Activated CD4-positive, alpha-beta memory T cell treated with anti-CD3 and anti-CD28 coated beads for 36 hours (primary cell): ENCODE results near the gene WDR17. TPM values are rescaled to one million over a fixed set of nuclear protein-coding genes. Genes with fewer than 3 reads are reported as not detected.

Source experiments
- CTCF ChIA-PET: fragments of 350-600 bp; sonication (Branson Sonifier 250); formaldehyde crosslinking; loops from one replicate; lab custom pipeline; 2021; ENCODE audit warnings: antibody characterized with exemption, inconsistent platforms; lab: Charles Lee
- POLR2A ChIA-PET: fragments of 350-600 bp; sonication (Branson Sonifier 250); formaldehyde crosslinking; loops from one replicate; lab custom pipeline; 2021; ENCODE audit warnings: antibody characterized with exemption; lab: Charles Lee
- DNase-seq: peaks from one replicate; pipeline ENCODE4 v3.0.0-alpha.2; 2020
- H3K27ac Mint-ChIP-seq: one replicate; pipeline ENCODE4 v1.8.0; 2021; ENCODE audit warnings: mixed read lengths
- H3K27me3 Mint-ChIP-seq: one replicate; pipeline ENCODE4 v1.8.0; 2021; ENCODE audit warnings: mixed read lengths
- H3K36me3 Mint-ChIP-seq: one replicate; pipeline ENCODE4 v1.8.0; 2021; ENCODE audit warnings: mixed read lengths
- H3K4me1 Mint-ChIP-seq: one replicate; pipeline ENCODE4 v1.8.0; 2021; ENCODE audit warnings: low read depth, mixed read lengths
- H3K4me3 Mint-ChIP-seq: one replicate; pipeline ENCODE4 v1.8.0; 2021; ENCODE audit warnings: mild to moderate bottlenecking, mixed read lengths
- H3K9me3 Mint-ChIP-seq: one replicate; pipeline ENCODE4 v1.8.0; 2021; ENCODE audit warnings: mixed read lengths
- intact Hi-C: fragments of 100-400 bp; cut with micrococcal nuclease; formaldehyde crosslinking; loops from one replicate; pipeline ENCODE4 v1.15.1; 2023
- total RNA-seq, 2 experiments: library from RNA; stranded (reverse); gene quantifications; one replicate each; pipeline ENCODE4 v1.2.3, GENCODE V29; 2021

WDR17 gene
- total RNA-seq, 2 experiments from 2014 or later, result 1.1 to 1.2 TPM

DNA sequence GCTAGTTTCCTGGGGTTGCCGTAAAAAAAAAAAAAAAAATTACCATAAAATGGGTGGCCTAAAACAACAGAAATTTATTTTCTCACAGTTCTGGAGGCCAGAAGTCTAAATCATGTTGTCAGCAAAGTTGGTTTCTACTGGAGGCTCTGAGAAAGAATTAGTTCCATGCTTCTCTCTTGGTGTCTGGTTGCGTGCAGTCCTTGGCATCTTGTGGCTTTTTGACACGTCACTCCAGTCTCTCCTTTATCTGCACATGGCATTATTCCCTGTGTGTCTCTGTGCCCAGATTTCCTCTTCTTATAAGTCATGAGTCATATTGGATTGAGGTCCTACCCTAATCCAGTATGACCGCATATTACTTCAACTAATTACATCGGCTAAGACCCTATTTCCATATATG is 91.0 kb downstream of the WDR17 start:
- POLR2A ChIA-PET, result no interaction called here

DNA sequence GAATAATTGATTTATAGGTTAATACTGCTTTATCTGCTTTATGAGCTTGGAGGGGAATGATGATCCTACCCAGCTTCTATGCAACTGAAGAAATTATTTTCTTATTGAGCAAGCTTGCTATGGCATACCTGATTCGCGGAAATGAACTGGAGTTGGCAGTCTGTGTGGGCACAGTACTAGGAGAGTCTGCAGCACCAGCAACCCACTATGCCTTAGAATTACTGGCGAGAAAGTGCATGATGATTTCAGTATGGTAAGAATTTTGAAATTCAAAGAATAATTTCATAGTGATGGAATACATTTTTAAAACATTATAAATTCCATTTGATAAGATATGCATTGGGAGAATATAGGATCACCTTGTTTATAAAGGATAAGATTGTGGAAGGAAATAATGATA is 97.4 kb downstream of the WDR17 start:
- Mint-ChIP-seq H3K36me3 (no peaks in the 10 kb centered on the region), H3K27me3 (peaks cover 6% of the 10 kb centered on the region), H3K9me3 (no peaks in the 10 kb centered on the region), H3K27ac (no peak overlapping the region), H3K4me3 (no peak overlapping the region), H3K4me1 (no peaks in the 10 kb centered on the region)
- no peak for DNase-seq
- intact Hi-C loops, result no loop called here
- ChIA-PET CTCF (no interaction called here), POLR2A (no interaction called here)

More for the DNA sequence above, 91.0 kb downstream of the WDR17 start:
- Mint-ChIP-seq H3K36me3 (no peaks in the 10 kb centered on the region), H3K27ac (no peak overlapping the region), H3K4me1 (no peaks in the 10 kb centered on the region), H3K27me3 (peaks cover 7% of the 10 kb centered on the region), H3K9me3 (no peaks in the 10 kb centered on the region), H3K4me3 (no peak overlapping the region)
- no peak for DNase-seq
- CTCF ChIA-PET, result no interaction called here
- intact Hi-C loops, result no loop called here

DNA sequence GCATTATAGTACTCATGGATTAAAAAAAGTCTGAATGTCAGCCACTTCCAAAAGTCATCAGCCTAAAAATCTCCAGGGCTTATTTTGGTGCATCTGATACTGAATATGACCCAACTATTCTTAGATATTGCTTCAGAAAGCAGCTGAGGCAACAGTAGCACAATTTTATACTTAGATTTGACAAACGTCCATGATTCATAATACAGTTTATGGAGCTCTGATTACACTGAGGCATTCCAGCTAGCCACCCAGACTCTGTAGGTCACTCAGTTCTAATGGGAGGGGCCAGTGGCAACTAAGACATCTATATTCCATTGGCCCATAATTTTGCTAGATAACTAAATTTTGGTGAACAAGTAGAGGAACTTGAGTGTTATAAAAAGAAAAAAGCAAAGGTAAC is 119.4 kb downstream of the WDR17 start:
- Mint-ChIP-seq H3K4me1 (peaks cover 11% of the 10 kb centered on the region), H3K27ac (no peak overlapping the region), H3K27me3 (peaks cover 27% of the 10 kb centered on the region), H3K36me3 (no peaks in the 10 kb centered on the region), H3K4me3 (no peak overlapping the region), H3K9me3 (no peaks in the 10 kb centered on the region)
- CTCF ChIA-PET, result no interaction called here
- POLR2A ChIA-PET, result no interaction called here
- intact Hi-C loops, result no loop called here
- DNase-seq, result no peak

DNA sequence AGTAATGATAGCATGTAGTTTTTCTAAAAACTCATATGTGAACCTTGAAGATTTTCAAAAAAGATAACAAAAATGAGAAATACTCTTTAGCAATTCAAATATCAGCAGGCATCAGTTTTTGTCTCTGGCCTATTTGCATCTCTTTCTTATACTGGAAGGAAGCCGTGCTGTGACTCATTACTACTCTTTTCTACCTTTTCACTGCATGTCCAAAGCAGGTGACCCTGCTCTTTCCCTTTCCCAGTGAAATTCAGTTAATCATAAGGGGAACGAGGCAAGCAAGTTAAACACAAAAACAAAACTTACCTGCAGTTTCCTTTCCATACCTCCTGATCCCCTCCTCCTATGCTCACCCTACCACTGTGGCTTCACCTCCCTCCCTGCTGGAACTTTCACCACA is 120.4 kb downstream of the WDR17 start:
- ChIA-PET CTCF (no interaction called here), POLR2A (no interaction called here)
- H3K4me3 Mint-ChIP-seq, result no peak overlapping the region
- no peaks in the 10 kb centered on the region for H3K36me3 Mint-ChIP-seq
- intact Hi-C loops, result no loop called here
- H3K9me3 Mint-ChIP-seq, result no peaks in the 10 kb centered on the region
- H3K27ac Mint-ChIP-seq, result no peak overlapping the region
- peaks cover 11% of the 10 kb centered on the region for H3K4me1 Mint-ChIP-seq
- peaks cover 33% of the 10 kb centered on the region for H3K27me3 Mint-ChIP-seq
- no peak for DNase-seq

DNA sequence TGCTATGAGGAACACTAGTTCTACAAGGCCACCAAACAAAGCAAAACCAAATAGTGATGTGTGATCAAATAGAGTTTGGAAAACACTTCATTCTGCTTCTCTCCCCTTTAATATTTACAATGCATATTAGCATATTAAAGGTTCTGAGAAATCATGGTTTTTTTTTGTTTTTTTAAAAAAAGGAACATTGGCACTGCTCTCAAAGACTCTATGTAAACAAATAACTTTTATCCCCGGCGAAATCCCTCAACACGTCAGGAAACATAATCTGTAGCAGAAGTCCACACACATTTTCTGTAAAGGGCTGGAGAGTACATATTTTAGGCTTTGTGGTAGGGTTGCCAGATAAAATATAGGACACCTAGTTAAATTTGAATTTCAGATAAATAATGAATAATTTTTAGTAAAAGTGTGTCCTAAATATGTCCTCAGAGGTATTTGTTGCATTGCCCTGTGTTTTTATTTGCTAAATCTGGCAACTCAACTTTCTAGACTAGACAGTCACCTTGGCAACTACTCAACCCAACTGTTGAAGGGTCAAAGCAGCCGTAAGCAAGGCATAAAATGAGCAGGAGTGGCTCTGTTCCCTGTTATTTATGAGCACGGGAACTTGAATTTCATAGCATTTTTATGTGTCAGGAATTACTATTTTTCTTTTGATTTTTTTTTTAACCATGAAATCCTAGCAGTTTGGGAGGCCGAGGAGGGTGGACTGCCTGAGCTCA is 121.2 kb downstream of the WDR17 start:
- intact Hi-C loops, result loop anchor here (1.0 kb wide), 1 partner anchor 8 kb away; the partner anchor contains the start of gene SPATA4
- Mint-ChIP-seq H3K4me1 (peaks cover 11% of the 10 kb centered on the region), H3K4me3 (no peak overlapping the region), H3K9me3 (no peaks in the 10 kb centered on the region), H3K36me3 (no peaks in the 10 kb centered on the region), H3K27ac (no peak overlapping the region), H3K27me3 (peaks cover 40% of the 10 kb centered on the region)
- POLR2A ChIA-PET, result no interaction called here
- CTCF ChIA-PET, result no interaction called here
- DNase-seq, result no peak

DNA sequence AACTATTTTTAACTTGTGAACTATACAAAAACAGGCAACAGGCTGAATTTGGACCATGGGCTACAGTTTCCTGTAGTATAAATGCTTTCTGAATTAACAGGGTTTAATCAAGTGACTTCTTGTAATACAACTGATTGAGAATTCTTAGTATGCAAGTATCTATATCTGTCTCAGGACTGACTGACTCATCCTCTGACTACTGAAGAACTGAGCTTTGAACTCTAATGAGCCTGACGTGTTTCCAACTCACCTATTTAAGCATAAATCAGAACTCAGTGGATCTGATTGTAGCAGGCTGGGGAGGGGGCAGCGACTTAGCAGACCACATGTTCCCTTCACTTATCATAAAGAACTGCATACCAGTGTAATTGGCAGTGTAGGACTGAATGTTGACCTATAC is 122.0 kb downstream of the WDR17 start:
- Mint-ChIP-seq H3K27ac (no peak overlapping the region), H3K9me3 (no peaks in the 10 kb centered on the region), H3K4me3 (no peak overlapping the region), H3K36me3 (no peaks in the 10 kb centered on the region), H3K27me3 (peaks cover 45% of the 10 kb centered on the region), H3K4me1 (peaks cover 11% of the 10 kb centered on the region)
- intact Hi-C loops, result loop anchor here (1.0 kb wide), 1 partner anchor 8 kb away; the partner anchor contains the start of gene SPATA4
- no peak for DNase-seq
- CTCF ChIA-PET, result no interaction called here
- POLR2A ChIA-PET, result no interaction called here

DNA sequence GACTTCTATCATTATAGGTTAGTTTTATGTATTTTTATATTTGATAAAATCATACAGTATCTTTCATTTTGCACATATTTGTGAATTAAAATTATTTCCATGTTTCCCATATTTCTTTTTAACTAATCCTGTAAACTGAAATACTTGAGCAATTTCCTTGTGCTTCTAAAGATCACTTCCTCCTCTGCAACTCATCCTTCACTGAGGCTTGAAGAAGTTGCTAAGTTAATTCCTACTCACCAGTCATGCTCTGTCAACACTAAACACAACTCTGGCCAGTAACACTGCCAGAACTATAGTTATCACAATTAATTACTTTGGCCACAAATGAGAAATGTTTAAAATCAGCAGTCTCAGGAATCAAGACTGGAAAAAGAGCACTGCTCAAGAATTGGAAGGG is 123.0 kb downstream of the WDR17 start:
- Mint-ChIP-seq H3K27ac (no peak overlapping the region), H3K27me3 (peaks cover 46% of the 10 kb centered on the region), H3K4me1 (peaks cover 17% of the 10 kb centered on the region), H3K9me3 (no peaks in the 10 kb centered on the region), H3K4me3 (no peak overlapping the region), H3K36me3 (no peaks in the 10 kb centered on the region)
- intact Hi-C loops, result no loop called here
- ChIA-PET CTCF (no interaction called here), POLR2A (no interaction called here)
- DNase-seq, result no peak

DNA sequence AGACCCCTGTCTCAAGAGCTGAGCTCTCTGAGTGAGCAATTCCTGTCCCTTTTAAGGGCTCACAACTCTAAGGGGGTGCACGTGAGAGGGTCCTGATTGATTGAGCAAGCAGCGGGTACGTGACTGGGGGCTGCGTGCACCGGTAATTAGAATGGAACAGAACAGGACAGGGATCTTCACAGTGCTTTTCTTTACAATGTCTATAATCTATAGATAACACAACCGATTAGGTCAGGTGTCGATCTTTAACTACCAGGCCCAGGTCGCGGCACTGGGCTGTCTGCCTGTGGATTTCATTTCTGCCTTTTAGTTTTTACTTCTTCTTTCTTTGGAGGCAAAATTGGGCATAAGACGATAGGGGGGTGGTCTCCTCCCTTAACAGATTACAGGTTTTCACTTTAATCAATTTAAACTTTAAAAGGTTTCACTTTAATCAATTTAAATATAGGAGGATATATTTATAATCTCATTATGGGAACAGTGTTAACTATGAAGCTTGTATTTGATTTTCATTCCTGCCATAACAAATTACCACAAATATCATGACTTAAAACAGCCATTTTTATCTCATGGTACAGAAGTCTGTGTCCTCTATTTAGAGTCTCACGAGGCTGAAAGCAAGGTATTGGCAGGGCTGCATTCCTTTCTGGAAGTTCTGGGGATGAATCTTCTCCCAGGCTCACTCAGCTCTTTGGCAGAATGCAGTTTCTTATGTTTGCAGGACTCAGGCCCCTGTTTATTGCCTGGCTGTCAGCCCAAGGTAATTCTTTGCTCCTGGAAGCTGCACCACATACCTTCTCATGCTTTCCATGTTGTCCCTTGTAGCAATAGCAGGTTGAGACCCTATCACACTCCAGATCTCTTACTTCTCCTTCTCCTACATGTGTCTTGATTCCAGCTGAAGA is 124.5 kb downstream of the WDR17 start:
- Mint-ChIP-seq H3K36me3 (no peaks in the 10 kb centered on the region), H3K4me1 (peaks cover 30% of the 10 kb centered on the region), H3K9me3 (no peaks in the 10 kb centered on the region), H3K27ac (no peak overlapping the region), H3K4me3 (no peak overlapping the region), H3K27me3 (peaks cover 41% of the 10 kb centered on the region)
- intact Hi-C loops, result no loop called here
- DNase-seq, result no peak
- ChIA-PET CTCF (no interaction called here), POLR2A (no interaction called here)

DNA sequence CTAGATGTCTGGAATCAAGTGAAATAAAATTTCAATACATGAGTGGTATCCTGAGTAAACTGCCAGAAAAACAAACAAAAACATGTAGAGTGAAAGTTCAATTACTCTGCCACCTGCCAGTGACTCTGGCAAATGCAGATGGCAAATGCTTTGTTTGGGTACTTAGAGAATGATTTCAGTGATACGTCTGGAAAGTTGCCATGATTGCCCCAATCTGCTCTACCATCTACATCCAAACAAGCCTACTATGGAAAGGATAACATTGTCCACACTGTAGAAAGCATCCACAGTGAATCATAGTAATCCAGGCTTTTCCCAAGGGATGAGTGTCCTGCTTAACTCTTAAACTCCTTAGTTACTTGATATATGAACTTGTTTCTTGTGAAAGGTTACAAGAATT is 126.3 kb downstream of the WDR17 start:
- intact Hi-C loops, result no loop called here
- no peak for DNase-seq
- no peak overlapping the region for H3K4me3 Mint-ChIP-seq
- peaks cover 31% of the 10 kb centered on the region for H3K4me1 Mint-ChIP-seq
- no peaks in the 10 kb centered on the region for H3K9me3 Mint-ChIP-seq
- ChIA-PET CTCF (no interaction called here), POLR2A (no interaction called here)
- peaks cover 37% of the 10 kb centered on the region for H3K27me3 Mint-ChIP-seq
- H3K36me3 Mint-ChIP-seq, result peaks cover 1% of the 10 kb centered on the region
- no peak overlapping the region for H3K27ac Mint-ChIP-seq

DNA sequence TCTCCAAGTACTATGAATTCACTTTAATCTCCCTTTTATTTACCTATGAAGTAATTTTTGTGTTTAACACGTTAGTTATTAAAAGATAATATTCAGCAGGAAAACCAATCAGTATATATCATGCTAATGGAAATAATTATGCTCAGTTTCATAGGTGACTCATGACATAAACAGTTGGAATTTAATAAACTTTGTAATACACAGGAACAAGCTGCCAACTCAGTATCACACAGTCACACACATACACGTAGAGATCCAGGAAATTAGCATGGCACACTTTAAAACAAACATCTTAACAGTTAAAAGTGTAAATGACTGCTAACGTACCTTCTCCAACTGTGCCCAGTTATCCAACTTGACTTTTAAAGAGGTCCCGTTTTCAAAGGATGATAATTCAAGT is 127.5 kb downstream of the WDR17 start:
- no peak for DNase-seq
- no peak overlapping the region for H3K4me3 Mint-ChIP-seq
- no peaks in the 10 kb centered on the region for H3K9me3 Mint-ChIP-seq
- peaks cover 28% of the 10 kb centered on the region for H3K4me1 Mint-ChIP-seq
- H3K27me3 Mint-ChIP-seq, result peaks cover 41% of the 10 kb centered on the region
- intact Hi-C loops, result no loop called here
- peaks cover 1% of the 10 kb centered on the region for H3K36me3 Mint-ChIP-seq
- CTCF ChIA-PET, result no interaction called here
- no peak overlapping the region for H3K27ac Mint-ChIP-seq
- POLR2A ChIA-PET, result no interaction called here

DNA sequence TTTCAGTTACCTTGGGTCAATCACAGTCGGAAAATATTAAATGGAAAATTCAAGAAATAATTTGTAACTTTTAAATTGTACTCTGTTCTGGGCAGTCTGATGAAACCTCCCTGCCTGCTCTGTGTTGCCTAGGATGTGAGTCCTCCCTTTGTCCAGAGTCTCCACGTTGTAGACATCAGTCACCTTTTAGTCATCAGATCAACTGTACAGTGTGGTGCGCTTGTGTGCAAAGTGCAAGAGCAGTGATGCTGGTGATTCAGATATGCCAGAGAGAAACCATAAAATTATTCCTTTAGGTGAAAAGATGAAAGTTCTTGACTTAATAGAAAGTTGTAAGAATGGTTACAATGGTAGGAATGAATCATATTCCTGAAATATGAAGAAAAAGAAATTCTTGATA is 128.3 kb downstream of the WDR17 start:
- intact Hi-C loops, result loop anchor here (1.0 to 2.0 kb wide), 5 partner anchors 70 to 1249 kb away; partner anchors contain the start of genes AGA, NEIL3 and WDR17
- CTCF ChIA-PET, result no interaction called here
- peak; percentile 66 for DNase-seq

DNA sequence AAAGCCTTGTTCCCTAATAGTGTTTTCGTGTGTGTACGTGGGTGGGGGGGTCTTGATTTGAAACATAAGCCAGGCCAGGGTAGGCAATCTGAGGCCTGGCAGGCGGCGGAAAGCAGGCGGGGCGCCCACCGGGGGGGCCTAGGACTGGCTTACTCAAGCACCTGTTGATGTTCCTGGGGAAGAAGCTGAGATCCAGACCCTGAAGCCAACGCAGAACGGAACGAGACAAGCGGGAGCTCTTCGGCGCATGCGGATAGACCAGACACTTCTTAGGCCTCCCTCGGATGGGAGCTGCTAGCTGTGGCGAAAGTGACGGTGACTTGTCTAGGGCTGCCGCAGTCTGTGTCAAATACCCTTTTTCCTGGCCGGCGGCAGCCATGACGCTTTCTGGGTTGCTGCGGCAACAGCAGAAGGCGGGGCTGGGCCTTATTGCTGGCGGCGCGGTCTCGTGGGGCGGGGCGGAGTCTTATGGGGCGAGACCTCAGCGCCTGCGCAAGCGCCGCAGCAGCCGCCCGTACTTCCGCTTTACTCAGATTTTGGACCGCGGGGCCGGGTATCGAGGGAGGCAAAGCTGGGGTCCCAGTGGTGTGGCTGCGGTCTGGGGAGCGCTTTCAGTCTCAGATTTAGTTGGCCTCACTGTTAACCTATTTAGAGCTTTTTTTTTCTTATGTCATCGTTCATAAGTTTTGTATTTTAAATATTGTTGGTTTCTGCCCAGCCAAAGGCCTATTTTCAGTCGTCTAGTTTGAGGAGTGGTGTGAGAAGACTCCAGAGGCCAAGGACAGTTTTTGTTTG is 129.7 kb downstream of the WDR17 start, which contains the start of gene SPATA4:
Gene SPATA4 (minus strand): TSS at position 402 of the 795 bp plus-strand sequence. CDS start 23 bp downstream, at position 379.
- intact Hi-C loops, result loop anchor here (1.0 to 2.0 kb wide), 4 partner anchors 8 to 1247 kb away; partner anchors contain the start of genes AGA and SPCS3
- peaks cover 28% of the 10 kb centered on the region for H3K4me1 Mint-ChIP-seq
- H3K27ac Mint-ChIP-seq, result peak within 1 kb of the TSS; percentile 70
- DNase-seq, result peak; percentile 97
- POLR2A ChIA-PET, result interaction anchor here (1.3 kb wide), 2 partner anchors 35 to 1247 kb away, joined by 3 read pairs; partner anchors contain the start of gene AGA
- H3K27me3 Mint-ChIP-seq, result peaks cover 26% of the 10 kb centered on the region
- H3K9me3 Mint-ChIP-seq, result no peaks in the 10 kb centered on the region
- CTCF ChIA-PET, result no interaction called here
- peak within 1 kb of the TSS; percentile 77 for H3K4me3 Mint-ChIP-seq
- H3K36me3 Mint-ChIP-seq, result peaks cover 1% of the 10 kb centered on the region

More for the DNA sequence above, 128.3 kb downstream of the WDR17 start:
- H3K4me1 Mint-ChIP-seq, result peaks cover 28% of the 10 kb centered on the region
- H3K36me3 Mint-ChIP-seq, result peaks cover 1% of the 10 kb centered on the region
- H3K9me3 Mint-ChIP-seq, result no peaks in the 10 kb centered on the region
- peaks cover 37% of the 10 kb centered on the region for H3K27me3 Mint-ChIP-seq
- H3K27ac Mint-ChIP-seq, result peak overlapping the region; percentile 33
- POLR2A ChIA-PET, result no interaction called here
- no peak overlapping the region for H3K4me3 Mint-ChIP-seq
